Transverse colon (tissue), 4 donors: Measurements from ENCODE around the gene BYSL. TPM values are rescaled to one million over a fixed set of nuclear protein-coding genes. Genes with fewer than 3 reads are reported as not detected.
"Not testable (repeated sequence)": the region's sequence is repeated elsewhere in the genome, so short reads cannot be mapped to it uniquely, and the experiment has no call there.

Source experiments
- DNase-seq: peaks from one replicate; pipeline ENCODE4 v3.0.0-alpha.2; 2019
- H3K27ac ChIP-seq, 4 donors: fragments of 200-600 bp; sonication (generic); 2 replicates each; pipeline ENCODE4 v1.5.1; 2016 to 2018; ENCODE audit warnings: inconsistent platforms in 4 of 4
- H3K27me3 ChIP-seq: fragments of 200-600 bp; sonication (generic); 2 replicates; pipeline ENCODE4 v1.5.1; 2017; ENCODE audit warnings: inconsistent platforms
- H3K36me3 ChIP-seq, 4 donors: fragments of 200-600 bp; sonication (generic); 2 replicates each; pipeline ENCODE4 v1.5.1; 2017 to 2019; ENCODE audit warnings: inconsistent platforms in 4 of 4
- H3K4me1 ChIP-seq, 4 donors: fragments of 200-600 bp; sonication (generic); 2 replicates each; pipeline ENCODE4 v1.5.1; 2017 to 2020; ENCODE audit warnings: inconsistent platforms in 4 of 4
- H3K4me3 ChIP-seq, 4 donors: fragments of 200-600 bp; sonication (generic); 1 replicate in 1 of 4; 2 replicates in 3 of 4; pipeline versions ENCODE4 v1.5.1 to v1.6.1; 2017 to 2019; ENCODE audit warnings: inconsistent platforms in 4 of 4
- H3K9me3 ChIP-seq, 2 donors: fragments of 200-600 bp; sonication (generic); 2 replicates each; pipeline ENCODE4 v1.5.1; 2017 to 2019; ENCODE audit warnings: inconsistent platforms in 2 of 2
- CTCF ChIP-seq, 5 experiments: fragments of 200-600 bp in 3 of 5; fragments of 450-650 bp in 2 of 5; sonication (generic) in 3 of 5; IDR thresholded peaks; 1 replicate in 2 of 5; 2 replicates in 3 of 5; pipeline ENCODE4 v1.5.1; 2016 to 2017; ENCODE audit warnings: antibody characterized with exemption in 5 of 5, inconsistent platforms in 3 of 5, mild to moderate bottlenecking in 2 of 5, moderate library complexity in 1 of 5
- EP300 ChIP-seq: sonication (generic); formaldehyde crosslinking; IDR thresholded peaks from one replicate; pipeline ENCODE4 v1.6.1; 2017; ENCODE audit warnings: antibody characterized with exemption, low read depth
- POLR2A ChIP-seq: fragments of 450-650 bp; IDR thresholded peaks from one replicate; pipeline ENCODE4 v1.6.1; 2016; ENCODE audit warnings: antibody characterized with exemption, mild to moderate bottlenecking, moderate library complexity
- POLR2AphosphoS5 ChIP-seq, 3 donors: sonication (generic); formaldehyde crosslinking; IDR thresholded peaks; one replicate each; pipeline ENCODE4 v1.6.1; 2016; ENCODE audit warnings: antibody characterized with exemption in 3 of 3
- WGBS, 2 donors: methylation state at CpG; one replicate each; pipeline ENCODE4 v1.1.5; 2018; ENCODE audit warnings: low coverage in 1 of 2; 5-methylcytosine and 5-hydroxymethylcytosine counted together
- in situ Hi-C, 4 donors: fragments of 200-750 bp; cut with MboI; loops; one replicate each; pipeline versions ENCODE4 v1.15.0 to v1.15.1; 2017; ENCODE audit warnings: low sequenced_read_pairs in 3 of 4, low pct_ligation_motif_present in 1 of 4, low pct_unique_long_range_greater_than_20kb in 1 of 4
- intact Hi-C: fragments of 100-400 bp; cut with DNase I; formaldehyde crosslinking; loops from one replicate; pipeline ENCODE4 v1.15.1; 2023; ENCODE audit warnings: low total_unique reads
- total RNA-seq, 4 donors: library from RNA; depleted of rRNA; stranded (reverse); fragments of >200 nt; gene quantifications; one replicate each; pipeline ENCODE4 v1.1.0, GENCODE V29; 2016

BYSL gene
- total RNA-seq, 4 donors from 2014 or later = 3.4 to 5.9 (median 5.2) TPM

- Histone ChIP-seq H3K9me3 (no peaks in the 10 kb centered on the region), H3K36me3 (no peaks in the 10 kb centered on the region), H3K27ac (peak overlapping the region; percentile 84 to 95 (median 94)), H3K4me3 (peak overlapping the region; percentile 29 to 81 (median 77)), H3K27me3 (no peaks in the 10 kb centered on the region), H3K4me1 (peaks cover 29 to 39% (median 36%) of the 10 kb centered on the region in 4 donors)
- intact Hi-C loops = no loop called here
- 37 to 75% methylated on average over 4 to 20 of the region's 20 CpGs for WGBS, 2 donors
- TF ChIP-seq CTCF (IDR thresholded peaks at IDR 0.05) = no peak
- no peak for TF ChIP-seq POLR2A
- no peak for TF ChIP-seq POLR2AphosphoS5 (IDR thresholded peaks at IDR 0.05)
- no peak for TF ChIP-seq EP300
- in situ Hi-C loops = loop anchor here in 2 of 4 donors (10.0 to 25.0 kb wide), 2 partner anchors 103 to 270 kb away; partner anchors contain the start of gene MRPS10 (in 1 of the 2)
- no peak for DNase-seq
Measured at GRCh38 chr6:41942067-41942851, 21.0 kb downstream of the BYSL start.

- peaks cover 29 to 36% (median 35%) of the 10 kb centered on the region in 4 donors for H3K4me1 ChIP-seq
- H3K27me3 ChIP-seq, H3K4me3 ChIP-seq, H3K9me3 ChIP-seq, intact Hi-C loops, DNase-seq, H3K36me3 ChIP-seq: not testable (repeated sequence)
- H3K27ac ChIP-seq = peak overlapping the region in 2 of 4 donors; percentile 84 to 95
- WGBS, 2 donors = 90 to 95% methylated on average over 9 to 14 of the region's 14 CpGs
- in situ Hi-C loops = loop anchor here in 2 of 4 donors (10.0 to 25.0 kb wide), 2 partner anchors 102 to 269 kb away; partner anchors contain the start of gene MRPS10 (in 1 of the 2)
Measured at GRCh38 chr6:41942882-41943281, 21.6 kb downstream of the BYSL start.

- no peak overlapping the region for H3K4me3 ChIP-seq
- intact Hi-C loops = no loop called here
- H3K27ac ChIP-seq = no peak overlapping the region
- no peaks in the 10 kb centered on the region for H3K36me3 ChIP-seq
- peaks cover 25 to 35% (median 30%) of the 10 kb centered on the region in 4 donors for H3K4me1 ChIP-seq
- H3K9me3 ChIP-seq = no peaks in the 10 kb centered on the region
- TF ChIP-seq CTCF (IDR thresholded peaks at IDR 0.05) (no peak), EP300 (no peak), POLR2A (no peak), POLR2AphosphoS5 (IDR thresholded peaks at IDR 0.05) (no peak)
- no peak for DNase-seq
- H3K27me3 ChIP-seq = no peaks in the 10 kb centered on the region
- in situ Hi-C loops = loop anchor here in 2 of 4 donors (10.0 to 25.0 kb wide), 2 partner anchors 101 to 269 kb away; partner anchors contain the start of gene MRPS10 (in 1 of the 2)
Measured at GRCh38 chr6:41943456-41943855, 22.2 kb downstream of the BYSL start.

- 84 to 88% methylated on average over 10 of the region's 10 CpGs for WGBS, 2 donors
- in situ Hi-C loops = loop anchor here in 2 of 4 donors (10.0 to 25.0 kb wide), 2 partner anchors 97 to 265 kb away; partner anchors contain the start of gene MRPS10 (in 1 of the 2)
Measured at GRCh38 chr6:41947581-41948220, 26.4 kb downstream of the BYSL start.

More at GRCh38 chr6:41947581-41948220, 26.4 kb downstream of the BYSL start:
- H3K27me3 ChIP-seq = no peaks in the 10 kb centered on the region
- no peak for TF ChIP-seq POLR2A
- no peak for TF ChIP-seq EP300
- no peak for TF ChIP-seq CTCF (IDR thresholded peaks at IDR 0.05)
- TF ChIP-seq POLR2AphosphoS5 (IDR thresholded peaks at IDR 0.05) = no peak
- H3K4me3 ChIP-seq = no peak overlapping the region
- H3K4me1 ChIP-seq = no peaks in the 10 kb centered on the region
- no peak overlapping the region for H3K27ac ChIP-seq
- no peak for DNase-seq
- intact Hi-C loops = no loop called here
- no peaks in the 10 kb centered on the region for H3K36me3 ChIP-seq
- H3K9me3 ChIP-seq = no peaks in the 10 kb centered on the region
